ENCODE results near the gene CHST6.

DNA sequence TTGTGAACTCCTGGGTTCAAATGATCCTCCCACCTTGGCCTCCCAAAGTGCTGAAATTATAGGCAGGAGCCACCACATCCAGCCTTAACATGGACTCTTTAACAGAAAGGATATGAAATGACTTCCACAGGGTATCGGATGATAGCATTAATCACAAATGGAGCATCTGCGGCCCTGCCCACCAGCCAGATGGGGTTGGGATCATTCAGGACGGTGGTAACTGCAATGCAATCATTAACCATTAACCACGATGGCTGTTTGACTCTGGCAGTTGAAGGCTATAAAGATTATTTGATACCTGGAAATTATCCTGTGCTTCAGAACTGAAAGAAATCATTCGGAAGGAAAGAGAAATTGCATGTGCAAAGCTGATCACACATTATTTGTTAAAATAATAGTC, 46.0 kb upstream of the CHST6 start:
- TF ChIP-seq, protein P1, sequence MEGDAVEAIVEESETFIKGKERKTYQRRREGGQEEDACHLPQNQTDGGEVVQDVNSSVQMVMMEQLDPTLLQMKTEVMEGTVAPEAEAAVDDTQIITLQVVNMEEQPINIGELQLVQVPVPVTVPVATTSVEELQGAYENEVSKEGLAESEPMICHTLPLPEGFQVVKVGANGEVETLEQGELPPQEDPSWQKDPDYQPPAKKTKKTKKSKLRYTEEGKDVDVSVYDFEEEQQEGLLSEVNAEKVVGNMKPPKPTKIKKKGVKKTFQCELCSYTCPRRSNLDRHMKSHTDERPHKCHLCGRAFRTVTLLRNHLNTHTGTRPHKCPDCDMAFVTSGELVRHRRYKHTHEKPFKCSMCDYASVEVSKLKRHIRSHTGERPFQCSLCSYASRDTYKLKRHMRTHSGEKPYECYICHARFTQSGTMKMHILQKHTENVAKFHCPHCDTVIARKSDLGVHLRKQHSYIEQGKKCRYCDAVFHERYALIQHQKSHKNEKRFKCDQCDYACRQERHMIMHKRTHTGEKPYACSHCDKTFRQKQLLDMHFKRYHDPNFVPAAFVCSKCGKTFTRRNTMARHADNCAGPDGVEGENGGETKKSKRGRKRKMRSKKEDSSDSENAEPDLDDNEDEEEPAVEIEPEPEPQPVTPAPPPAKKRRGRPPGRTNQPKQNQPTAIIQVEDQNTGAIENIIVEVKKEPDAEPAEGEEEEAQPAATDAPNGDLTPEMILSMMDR (IDR thresholded peaks at IDR 0.05 in 2 of 3, conservative IDR thresholded peaks at IDR 0.05 in 1 of 3; ENCODE audit: borderline replicate concordance in 1 of 3, insufficient read depth in 1 of 3, low read depth in 2 of 3, low read length in 2 of 3), result no peak
- TF ChIP-seq EGR1 (IDR thresholded peaks at IDR 0.05; ENCODE audit: low read depth) (no peak), RAD21 (IDR thresholded peaks at IDR 0.05; ENCODE audit: low read depth) (no peak), EZH2 (IDR thresholded peaks at IDR 0.05) (no peak), POLR2A (IDR thresholded peaks at IDR 0.05; ENCODE audit: borderline replicate concordance, extremely low read depth, insufficient read depth, insufficient read length) (no peak), SIN3A (IDR thresholded peaks at IDR 0.05; ENCODE audit: low read depth) (no peak), POLR2AphosphoS5 (IDR thresholded peaks at IDR 0.05; ENCODE audit: low read depth, low read length) (no peak)
